Adrenal gland (tissue), 12 donors: Measurements from ENCODE around the gene ACE. TPM values are rescaled to one million over a fixed set of nuclear protein-coding genes. Genes with fewer than 3 reads are reported as not detected.

ENCODE experiments used
- DNase-seq, 7 donors: peaks; one replicate each; pipeline ENCODE4 v3.0.0-alpha.2; 2019 to 2020
- H3K27ac ChIP-seq, 5 donors: fragments of 200-600 bp; sonication (generic) in 4 of 5; 1 replicate in 3 of 5; 2 replicates in 2 of 5; pipeline versions ENCODE4 v1.5.1 to v1.8.0; 2016 to 2020; ENCODE audit warnings: mild to moderate bottlenecking in 1 of 5
- H3K27me3 ChIP-seq: fragments of 200-600 bp; 2 replicates; pipeline ENCODE4 v1.8.0; 2021
- H3K36me3 ChIP-seq, 2 donors: fragments of 200-600 bp; replicated peaks in 1 of 2; 1 replicate in 1 of 2; 2 replicates in 1 of 2; pipeline versions ENCODE4 v1.5.1 to v1.8.0; 2018 to 2022
- H3K4me1 ChIP-seq, 2 donors: fragments of 200-600 bp; replicated peaks in 1 of 2; 1 replicate in 1 of 2; 2 replicates in 1 of 2; pipeline versions ENCODE4 v1.5.1 to v1.8.0; 2018 to 2021
- H3K4me3 ChIP-seq, 4 donors: fragments of 200-600 bp; sonication (generic) in 3 of 4; one replicate each; pipeline ENCODE4 v1.5.1; 2016 to 2018
- H3K9me3 ChIP-seq, 3 donors: fragments of 200-600 bp; sonication (generic) in 1 of 3; replicated peaks in 1 of 3; 1 replicate in 2 of 3; 2 replicates in 1 of 3; pipeline versions ENCODE4 v1.5.1 to v1.8.0; 2016 to 2021
- POLR2A ChIP-seq, 2 donors: fragments of 450-650 bp; IDR thresholded peaks; one replicate each; pipeline ENCODE4 v1.6.1; 2017; ENCODE audit warnings: antibody characterized with exemption in 2 of 2, mild to moderate bottlenecking in 2 of 2, moderate library complexity in 1 of 2
- WGBS, 4 donors: extraction: QIAGEN DNeasy Blood & Tissue Kit in 2 of 4; methylation state at CpG; one replicate each; pipeline versions ENCODE4 v1.1.5 to v1.1.7; 2013 to 2017; 5-methylcytosine and 5-hydroxymethylcytosine counted together
- intact Hi-C, 2 donors: fragments of 100-400 bp; cut with DNase I; formaldehyde crosslinking; loops; one replicate each; pipeline versions ENCODE4 v1.14.1 to v1.15.0; 2022 to 2023
- polyA plus RNA-seq, 3 donors: library from polyadenylated mRNA; stranded (reverse); fragments of 200-250 nt in 2 of 3; fragments of 350-450 nt in 1 of 3; fragmentation: Illumina TruSeq in 1 of 3; extraction: RNeasy Lipid Tissue Mini Kit (QIAGEN cat#74804) in 1 of 3; gene quantifications; one replicate each; pipeline ENCODE4 v1.2.3, GENCODE V29; 2013 to 2014
- total RNA-seq, 9 donors: library from RNA; depleted of rRNA in 4 of 9; stranded (reverse); fragments of >200 nt in 4 of 9; fragments of 120-200 nt in 1 of 9; fragmentation: NEBNext Ultra II Directional in 1 of 9; extraction: Animal tissue kit (Norgen Biotek cat#: 25700) in 1 of 9; gene quantifications; one replicate each; pipeline versions ENCODE4 v1.1.0 to v1.2.4, GENCODE V29; 2013 to 2023
- TF ChIP-seq, protein P1 (sequence below), 6 experiments: fragments of 450-650 bp in 4 of 6; fragments of 200-600 bp in 2 of 6; sonication (generic) in 1 of 6; IDR thresholded peaks; 1 replicate in 5 of 6; 2 replicates in 1 of 6; pipeline versions ENCODE4 v1.5.1 to v1.8.0; 2016 to 2021; ENCODE audit warnings: antibody characterized with exemption in 6 of 6, mild to moderate bottlenecking in 2 of 6, moderate library complexity in 1 of 6
- donor health status: healthy with polysubstance abuse.
- donor health status: Bipolar disorder and iron deficiency.
- donor health status: DM: yes; HTN: yes; CAD: no.
- donor health status: DM: no; HTN: no; CAD: no.
- donor health status: DM: no; HTN: no; CAD: no.
- donor health status: DM: yes; HTN: yes; CAD: no.

ACE gene
- total and polyA plus RNA-seq, 12 donors, result 0.55 to 49.7 (median 12.2) TPM

DNA sequence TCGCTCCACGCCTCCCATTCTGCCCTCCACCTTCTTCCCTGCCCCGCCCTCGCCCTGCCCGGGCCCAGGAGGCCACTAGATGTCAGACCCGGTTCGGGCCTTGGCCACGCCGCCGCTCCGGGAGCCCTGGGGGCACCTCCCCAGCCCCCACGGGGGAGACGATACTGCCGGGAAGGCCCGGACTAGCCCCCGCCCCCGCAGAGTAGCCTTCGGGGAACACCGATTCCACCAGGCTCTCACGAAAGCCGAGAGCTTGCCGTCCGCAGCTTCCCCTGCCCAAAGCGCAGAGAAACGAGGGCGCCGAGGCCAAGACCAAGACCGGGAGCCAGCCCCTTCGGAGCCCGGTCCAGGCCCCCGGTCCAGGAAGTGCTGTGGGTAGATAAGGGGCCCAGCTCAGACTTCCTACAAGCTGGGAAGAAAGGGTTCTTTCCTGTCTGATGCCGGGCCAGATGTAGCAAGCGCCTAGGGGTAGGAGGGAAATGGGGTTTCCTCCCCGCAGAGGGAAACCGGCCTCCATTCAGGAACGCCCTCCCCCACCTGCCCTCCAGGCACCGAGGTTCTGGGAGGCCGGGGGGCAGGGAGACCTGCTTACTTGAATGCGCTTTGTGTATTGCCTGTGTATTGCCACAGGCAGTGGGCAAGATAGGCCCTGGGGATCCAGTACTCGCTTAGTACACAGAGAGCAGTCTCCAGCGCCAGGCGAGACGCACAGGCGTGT is 29.9 kb upstream of the ACE start:
- no peak for TF ChIP-seq POLR2A (IDR thresholded peaks at IDR 0.05)
- TF ChIP-seq, protein P1, sequence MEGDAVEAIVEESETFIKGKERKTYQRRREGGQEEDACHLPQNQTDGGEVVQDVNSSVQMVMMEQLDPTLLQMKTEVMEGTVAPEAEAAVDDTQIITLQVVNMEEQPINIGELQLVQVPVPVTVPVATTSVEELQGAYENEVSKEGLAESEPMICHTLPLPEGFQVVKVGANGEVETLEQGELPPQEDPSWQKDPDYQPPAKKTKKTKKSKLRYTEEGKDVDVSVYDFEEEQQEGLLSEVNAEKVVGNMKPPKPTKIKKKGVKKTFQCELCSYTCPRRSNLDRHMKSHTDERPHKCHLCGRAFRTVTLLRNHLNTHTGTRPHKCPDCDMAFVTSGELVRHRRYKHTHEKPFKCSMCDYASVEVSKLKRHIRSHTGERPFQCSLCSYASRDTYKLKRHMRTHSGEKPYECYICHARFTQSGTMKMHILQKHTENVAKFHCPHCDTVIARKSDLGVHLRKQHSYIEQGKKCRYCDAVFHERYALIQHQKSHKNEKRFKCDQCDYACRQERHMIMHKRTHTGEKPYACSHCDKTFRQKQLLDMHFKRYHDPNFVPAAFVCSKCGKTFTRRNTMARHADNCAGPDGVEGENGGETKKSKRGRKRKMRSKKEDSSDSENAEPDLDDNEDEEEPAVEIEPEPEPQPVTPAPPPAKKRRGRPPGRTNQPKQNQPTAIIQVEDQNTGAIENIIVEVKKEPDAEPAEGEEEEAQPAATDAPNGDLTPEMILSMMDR (IDR thresholded peaks at IDR 0.05), result peak in 1 of 6 experiments; percentile 5
- H3K36me3 ChIP-seq, result no peaks in the 10 kb centered on the region
- peak overlapping the region in 4 of 5 donors; percentile 62 to 89 (median 74) for H3K27ac ChIP-seq
- peaks cover 14 to 41% of the 10 kb centered on the region in 2 donors for H3K4me1 ChIP-seq
- intact Hi-C loops, result no loop called here
- H3K4me3 ChIP-seq, result peak overlapping the region in 2 of 4 donors; percentile 65 to 92
- no peaks in the 10 kb centered on the region for H3K9me3 ChIP-seq
- DNase-seq, result peak in 6 of 7 donors; percentile 37 to 81 (median 52)
- WGBS, 4 donors, result 31 to 56% (median 50%) methylated on average over 21 to 44 of the region's 44 CpGs
- H3K27me3 ChIP-seq, result no peaks in the 10 kb centered on the region

DNA sequence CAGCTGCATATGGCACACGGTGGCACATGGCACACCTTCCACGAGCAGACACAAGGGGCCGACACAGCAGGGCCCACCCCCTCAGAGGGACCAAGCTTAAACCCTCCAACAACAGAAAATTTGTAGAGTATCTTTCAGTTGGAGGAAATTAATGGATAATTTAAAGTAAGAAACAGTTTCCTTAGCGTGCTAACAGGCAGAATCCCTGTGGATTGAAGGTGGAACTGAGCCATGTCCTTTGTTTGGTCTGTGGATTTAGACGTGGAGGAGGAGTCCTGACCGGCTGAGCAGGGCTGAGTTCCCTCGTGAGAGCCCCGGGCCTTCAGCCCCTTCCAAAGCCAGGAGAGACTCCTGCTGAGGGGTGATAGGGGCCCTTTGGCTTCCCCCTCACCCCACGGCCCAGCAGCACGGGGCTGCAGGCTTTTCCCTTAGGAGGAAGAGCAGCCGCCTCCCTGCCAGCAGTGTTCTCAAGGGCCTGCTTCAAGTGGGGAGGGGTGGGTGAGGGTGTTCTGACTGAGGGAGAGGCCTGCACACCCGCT is 29.3 kb upstream of the ACE start:
- H3K4me1 ChIP-seq, result peaks cover 18 to 45% of the 10 kb centered on the region in 2 donors
- H3K27ac ChIP-seq, result peak overlapping the region in 2 of 5 donors; percentile 83 to 89
- intact Hi-C loops, result no loop called here
- no peaks in the 10 kb centered on the region for H3K9me3 ChIP-seq
- no peak for DNase-seq
- WGBS, 4 donors, result 63 to 69% (median 65%) methylated on average over 8 to 12 of the region's 12 CpGs
- H3K36me3 ChIP-seq, result no peaks in the 10 kb centered on the region
- H3K4me3 ChIP-seq, result no peak overlapping the region
- H3K27me3 ChIP-seq, result no peaks in the 10 kb centered on the region
- no peak for TF ChIP-seq POLR2A (IDR thresholded peaks at IDR 0.05)
- TF ChIP-seq, protein P1 (IDR thresholded peaks at IDR 0.05), result no peak

DNA sequence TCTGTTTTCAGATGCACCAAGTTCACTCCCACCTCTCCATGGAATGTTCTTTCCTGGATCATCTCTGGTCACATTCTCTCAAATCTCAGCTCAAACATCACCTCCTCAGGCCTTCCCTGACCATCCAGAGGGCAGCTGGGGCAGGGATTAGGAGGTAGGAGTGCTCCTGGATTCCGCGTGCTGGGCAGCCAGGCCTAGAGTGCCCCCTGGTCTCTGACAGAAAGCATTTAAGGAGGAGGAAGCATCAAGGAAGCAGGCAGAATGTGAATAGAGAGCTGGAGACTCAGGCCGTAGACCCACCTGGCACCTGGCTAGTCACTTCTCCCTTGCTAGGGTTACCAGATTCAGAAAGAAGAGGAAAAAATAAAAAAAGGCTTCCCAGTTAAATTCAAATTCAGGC is 28.2 kb upstream of the ACE start:
- no peak overlapping the region for H3K27ac ChIP-seq
- intact Hi-C loops, result no loop called here

DNA sequence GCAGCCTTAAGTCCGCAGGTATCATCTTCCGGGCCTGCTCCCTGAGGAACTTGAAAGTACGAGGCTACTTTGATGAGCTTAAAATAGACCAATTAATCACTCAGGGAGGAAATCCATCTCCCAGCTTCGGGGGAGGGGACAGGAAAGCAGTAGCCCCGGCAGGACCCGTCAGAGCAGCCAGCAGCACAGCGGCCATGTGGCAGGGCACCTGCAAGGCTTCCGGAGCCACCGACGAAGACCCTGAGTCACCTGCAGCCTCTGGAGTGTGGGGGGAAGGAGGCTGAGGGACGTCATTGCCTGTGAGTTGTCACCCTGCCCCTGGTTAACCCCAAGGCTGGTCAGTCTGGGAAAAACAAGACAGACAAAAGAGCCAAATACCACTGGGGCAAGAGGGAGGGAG is 26.3 kb upstream of the ACE start:
- Histone ChIP-seq H3K27ac (peak overlapping the region in 2 of 5 donors; percentile 15 to 47), H3K4me3 (no peak overlapping the region)
- 3 to 22% (median 11%) methylated on average over 8 to 11 of the region's 11 CpGs for WGBS, 4 donors

More for the DNA sequence above, 28.2 kb upstream of the ACE start:
- Histone ChIP-seq H3K9me3 (no peaks in the 10 kb centered on the region), H3K4me1 (peaks cover 22 to 53% of the 10 kb centered on the region in 2 donors), H3K4me3 (no peak overlapping the region), H3K27me3 (no peaks in the 10 kb centered on the region), H3K36me3 (no peaks in the 10 kb centered on the region)
- TF ChIP-seq POLR2A (IDR thresholded peaks at IDR 0.05), result no peak
- TF ChIP-seq, protein P1 (IDR thresholded peaks at IDR 0.05), result no peak
- WGBS, 4 donors, result 91 to 95% (median 93%) methylated on average over 3 of the region's 3 CpGs
- DNase-seq, result no peak

More for the DNA sequence above, 26.3 kb upstream of the ACE start:
- Histone ChIP-seq H3K27me3 (no peaks in the 10 kb centered on the region), H3K4me1 (peaks cover 15 to 45% of the 10 kb centered on the region in 2 donors), H3K9me3 (no peaks in the 10 kb centered on the region), H3K36me3 (no peaks in the 10 kb centered on the region)
- DNase-seq, result peak in 6 of 7 donors; percentile 61 to 83 (median 74)
- TF ChIP-seq POLR2A (IDR thresholded peaks at IDR 0.05), result no peak
- TF ChIP-seq, protein P1 (IDR thresholded peaks at IDR 0.05), result no peak
- intact Hi-C loops, result no loop called here
